GM18505 (cell line): ENCODE measurements around the gene SLFN5.
"Not testable (repeated sequence)": the region's sequence is repeated elsewhere in the genome, so short reads cannot be mapped to it uniquely, and the experiment has no call there.

Experiments used
- ATAC-seq: cut with Tn5 transposase; IDR thresholded peaks from one replicate; pipeline ENCODE4 v1.9.1; 2021; ENCODE audit not compliant: unreplicated experiment
- POLR2A ChIP-seq: IDR thresholded peaks from 4 replicates; pipeline ENCODE4 v1.6.1; 2011; ENCODE audit warnings: borderline replicate concordance; ENCODE audit not compliant: insufficient read depth, insufficient read length; ENCODE audit errors: extremely low read depth

Gene SLFN5

DNA sequence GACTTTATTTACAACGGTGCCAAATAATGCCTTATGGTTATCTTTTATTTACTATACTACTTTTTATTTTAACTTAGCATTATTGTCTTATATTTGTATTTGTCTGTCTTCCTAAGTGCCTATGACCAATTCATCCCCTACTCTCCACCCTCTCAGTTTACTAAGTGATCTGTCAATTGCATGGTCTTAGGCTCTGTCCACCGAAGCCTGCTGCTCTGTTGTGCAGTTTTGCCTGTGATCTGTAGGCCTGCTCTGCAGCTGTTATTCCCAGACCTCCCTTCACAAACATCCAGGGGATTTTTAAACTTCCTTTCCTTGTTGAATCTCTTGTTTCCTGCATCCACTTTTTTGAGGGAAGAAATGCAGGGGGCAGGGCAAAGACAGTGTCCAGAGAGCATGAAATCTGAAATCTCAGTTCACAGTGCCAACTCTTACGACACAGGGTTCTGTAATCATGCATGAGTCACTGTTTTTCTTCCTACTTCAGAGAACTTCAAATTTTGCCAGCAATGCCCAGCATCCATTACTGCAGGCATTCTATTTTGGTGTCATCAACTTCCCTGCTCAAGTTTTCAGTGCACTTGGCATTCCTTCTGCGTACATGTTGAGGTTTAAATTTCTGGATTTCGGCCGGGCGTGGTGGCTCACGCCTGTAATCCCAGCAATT, 11.4 kb downstream of the SLFN5 start:
- no peak for ATAC-seq

DNA sequence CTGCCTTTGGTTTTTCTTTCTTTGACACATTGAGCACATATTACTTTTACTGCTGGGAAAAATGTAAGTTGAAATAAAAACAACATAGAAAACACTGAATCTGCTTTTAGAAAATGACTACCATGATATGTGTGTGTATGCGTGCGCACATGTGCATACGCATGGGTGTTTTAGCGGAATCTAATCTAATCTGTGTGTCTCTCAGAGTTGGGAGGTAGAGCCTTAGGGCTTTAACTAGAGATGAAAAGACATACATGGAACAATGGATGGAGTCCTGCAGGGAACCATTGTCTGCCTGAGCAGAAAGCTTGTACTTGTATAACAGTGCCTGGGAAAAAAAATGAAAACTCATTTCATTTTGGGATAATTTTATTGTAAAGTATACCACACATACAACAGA, 12.4 kb downstream of the SLFN5 start:
- TF ChIP-seq POLR2A, result no peak
- no peak for ATAC-seq

More for the DNA sequence above, 11.4 kb downstream of the SLFN5 start:
- no peak for TF ChIP-seq POLR2A

DNA sequence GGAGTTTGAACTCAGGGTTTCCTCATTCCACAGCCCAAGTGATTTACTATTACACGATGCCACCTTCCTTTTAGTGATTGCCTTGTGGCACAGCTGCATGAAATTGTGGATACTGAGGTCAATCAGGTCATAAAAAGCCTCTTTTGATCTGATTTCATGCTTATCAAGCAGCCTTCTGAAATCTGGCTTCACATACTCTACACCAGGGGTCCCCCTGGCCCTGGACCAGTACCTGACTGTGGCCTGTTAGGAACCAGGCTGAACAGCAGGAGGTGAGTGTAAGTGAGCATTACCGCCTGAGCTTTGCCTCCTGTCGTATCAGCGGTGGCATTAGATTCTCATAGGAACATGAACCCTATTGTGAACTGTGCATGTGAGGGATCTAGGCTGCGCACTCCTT, 13.8 kb downstream of the SLFN5 start:
- no peak for ATAC-seq
- no peak for TF ChIP-seq POLR2A

DNA sequence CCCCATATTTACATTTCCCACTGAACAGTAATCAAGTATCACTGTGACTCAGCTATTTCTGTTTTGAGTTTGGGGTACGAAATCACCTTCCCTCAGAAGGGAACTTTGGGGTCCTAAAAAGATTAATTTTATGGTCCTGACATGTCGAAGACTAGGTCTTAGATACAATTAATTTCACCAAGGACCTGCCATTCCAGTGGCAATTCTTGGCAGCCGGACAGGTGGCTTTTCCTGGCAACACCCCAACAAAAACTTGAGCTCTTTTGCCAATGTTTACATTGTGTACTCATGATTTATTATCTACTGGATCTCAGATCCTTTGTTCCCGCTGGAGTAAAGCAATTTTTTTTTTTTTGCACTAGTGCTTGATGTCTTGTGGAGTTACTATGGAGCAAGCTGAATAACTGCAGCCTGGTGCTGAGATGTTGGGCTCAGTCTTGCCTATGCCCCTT, 14.4 kb downstream of the SLFN5 start:
- ATAC-seq, result no peak

DNA sequence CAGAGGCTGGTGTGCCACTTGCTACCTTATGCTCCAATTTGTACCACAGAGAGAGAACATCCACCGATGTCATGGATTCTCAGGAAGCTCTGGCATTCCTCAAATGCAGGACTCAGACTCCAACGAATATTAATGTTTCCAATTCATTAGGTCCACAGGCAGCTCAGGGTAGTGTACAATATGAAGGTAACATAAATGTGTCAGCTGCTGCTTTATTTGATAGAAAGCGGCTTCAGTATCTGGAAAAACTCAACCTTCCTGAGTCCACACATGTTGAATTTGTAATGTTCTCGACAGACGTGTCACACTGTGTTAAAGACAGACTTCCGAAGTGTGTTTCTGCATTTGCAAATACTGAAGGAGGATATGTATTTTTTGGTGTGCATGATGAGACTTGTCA, 16.1 kb downstream of the SLFN5 start:
- no peak for TF ChIP-seq POLR2A
- ATAC-seq, result no peak

More for the DNA sequence above, 14.4 kb downstream of the SLFN5 start:
- no peak for TF ChIP-seq POLR2A

DNA sequence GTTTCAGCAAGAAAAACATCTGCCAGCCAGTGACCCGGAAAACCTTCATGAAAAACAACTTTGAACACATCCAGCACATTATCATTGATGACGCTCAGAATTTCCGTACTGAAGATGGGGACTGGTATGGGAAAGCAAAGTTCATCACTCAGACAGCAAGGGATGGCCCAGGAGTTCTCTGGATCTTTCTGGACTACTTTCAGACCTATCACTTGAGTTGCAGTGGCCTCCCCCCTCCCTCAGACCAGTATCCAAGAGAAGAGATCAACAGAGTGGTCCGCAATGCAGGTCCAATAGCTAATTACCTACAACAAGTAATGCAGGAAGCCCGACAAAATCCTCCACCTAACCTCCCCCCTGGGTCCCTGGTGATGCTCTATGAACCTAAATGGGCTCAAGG, 22.2 kb downstream of the SLFN5 start:
- no peak for TF ChIP-seq POLR2A
- no peak for ATAC-seq

DNA sequence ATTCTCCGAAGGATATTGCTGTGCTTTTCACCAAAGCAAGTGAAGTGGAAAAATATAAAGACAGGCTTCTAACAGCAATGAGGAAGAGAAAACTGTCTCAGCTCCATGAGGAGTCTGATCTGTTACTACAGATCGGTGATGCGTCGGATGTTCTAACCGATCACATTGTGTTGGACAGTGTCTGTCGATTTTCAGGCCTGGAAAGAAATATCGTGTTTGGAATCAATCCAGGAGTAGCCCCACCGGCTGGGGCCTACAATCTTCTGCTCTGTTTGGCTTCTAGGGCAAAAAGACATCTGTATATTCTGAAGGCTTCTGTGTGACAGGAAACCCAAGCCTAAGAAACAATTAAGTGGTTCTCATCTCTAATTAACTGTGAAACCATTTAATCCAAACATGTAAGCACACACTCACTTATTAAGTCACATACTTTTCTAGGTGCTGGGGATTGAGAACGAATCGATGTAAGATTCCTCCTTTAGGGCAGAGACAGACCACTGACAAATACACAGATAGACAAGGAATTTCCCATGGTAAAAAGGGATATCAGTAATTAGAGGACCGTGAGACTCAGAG, 22.8 kb downstream of the SLFN5 start:
- no peak for ATAC-seq
- no peak for TF ChIP-seq POLR2A

DNA sequence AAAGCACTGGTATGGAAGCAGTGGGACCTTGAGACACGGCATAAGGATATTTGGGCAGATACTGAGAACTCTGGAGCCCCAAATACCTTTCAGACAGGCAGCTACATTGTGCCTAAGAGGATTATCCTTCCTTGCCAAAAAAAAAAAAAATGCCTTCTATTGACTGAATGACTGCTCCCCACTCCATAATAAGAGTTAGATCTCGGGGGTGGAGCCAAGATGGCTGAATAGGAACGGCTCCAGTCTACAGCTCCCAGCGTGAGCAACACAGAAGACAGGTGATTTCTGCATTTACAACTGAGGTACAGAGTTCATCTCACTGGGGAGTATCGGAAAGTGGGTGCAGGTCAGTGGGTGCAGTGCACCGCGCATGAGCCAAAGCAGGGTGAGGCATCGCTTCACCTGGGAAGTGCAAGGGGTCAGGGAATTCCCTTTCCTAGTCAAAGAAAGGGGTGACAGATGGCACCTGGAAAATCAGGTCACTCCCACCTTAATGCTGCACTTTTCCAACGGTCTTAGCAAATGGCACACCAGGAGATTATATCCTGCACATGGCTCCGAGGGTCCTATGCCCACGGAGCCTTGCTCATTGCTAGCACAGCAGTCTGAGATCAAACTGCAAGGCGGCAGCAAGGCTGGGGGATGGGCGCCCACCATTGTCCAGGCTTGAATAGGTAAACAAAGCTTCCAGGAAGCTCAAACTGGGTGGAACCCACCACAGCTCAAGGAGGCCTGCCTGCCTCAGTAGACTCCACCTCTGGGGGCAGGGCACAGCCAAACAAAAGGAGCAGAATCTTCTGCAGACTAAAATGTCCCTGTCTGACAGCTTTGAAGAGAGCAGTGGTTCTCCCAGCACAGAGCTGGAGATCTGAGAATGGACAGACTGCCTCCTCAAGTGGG, 31.5 kb downstream of the SLFN5 start:
- not testable (repeated sequence) for ATAC-seq

DNA sequence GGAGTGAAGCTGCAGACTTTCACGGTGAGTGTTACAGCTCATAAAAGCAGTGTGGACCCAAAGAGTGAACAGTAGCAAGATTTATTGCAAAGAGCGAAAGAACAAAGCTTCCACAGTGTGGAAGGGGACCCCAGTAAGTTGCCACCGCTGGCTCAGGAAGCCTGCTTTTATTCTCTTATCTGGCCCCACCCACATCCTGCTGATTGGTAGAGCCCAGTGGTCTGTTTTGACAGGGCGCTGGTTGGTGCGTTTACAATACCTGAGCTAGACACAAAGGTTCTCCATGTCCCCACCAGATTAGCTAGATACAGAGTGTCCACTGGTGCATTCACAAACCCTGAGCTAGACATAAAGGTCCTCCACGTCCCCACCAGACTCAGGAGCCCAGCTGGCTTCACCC, 35.6 kb downstream of the SLFN5 start:
- ATAC-seq, result not testable (repeated sequence)

DNA sequence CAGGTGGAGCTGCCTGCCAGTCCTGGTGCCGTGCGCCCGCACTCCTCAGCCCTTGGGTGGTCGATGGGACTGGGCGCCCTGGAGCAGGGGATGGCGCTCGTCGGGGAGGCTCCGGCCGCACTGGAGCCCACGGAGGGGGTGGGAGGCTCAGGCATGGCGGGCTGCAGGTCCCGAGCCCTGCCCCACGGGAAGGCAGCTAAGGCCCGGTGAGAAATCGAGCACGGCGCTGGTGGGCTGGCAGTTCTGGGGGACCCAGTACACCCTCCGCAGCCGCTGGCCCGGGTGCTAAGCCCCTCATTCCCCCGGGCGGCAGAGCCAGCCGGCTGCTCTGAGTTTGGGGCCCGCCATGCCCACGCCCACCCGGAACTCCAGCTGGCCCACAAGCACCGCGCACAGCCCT, 36.0 kb downstream of the SLFN5 start:
- ATAC-seq, result not testable (repeated sequence)

DNA sequence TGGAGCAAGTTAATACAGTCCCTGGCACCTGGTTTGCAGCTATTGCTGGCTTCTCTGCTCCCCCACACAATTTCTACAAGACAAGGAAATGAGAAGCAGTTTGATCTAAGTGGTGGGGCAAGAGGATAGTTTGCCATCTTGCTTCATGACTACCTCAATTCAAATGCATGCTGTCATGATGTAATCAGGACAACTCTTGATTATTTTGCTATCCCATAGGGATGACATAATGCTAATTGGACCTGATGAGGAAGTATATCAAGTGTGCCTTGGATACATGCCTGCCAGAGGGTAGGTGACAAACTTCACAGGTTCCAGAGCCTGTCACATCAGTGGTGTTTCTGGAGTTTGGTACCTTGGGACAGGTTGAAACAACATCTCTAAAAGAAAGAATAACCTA, 40.9 kb downstream of the SLFN5 start:
- TF ChIP-seq POLR2A, result no peak

DNA sequence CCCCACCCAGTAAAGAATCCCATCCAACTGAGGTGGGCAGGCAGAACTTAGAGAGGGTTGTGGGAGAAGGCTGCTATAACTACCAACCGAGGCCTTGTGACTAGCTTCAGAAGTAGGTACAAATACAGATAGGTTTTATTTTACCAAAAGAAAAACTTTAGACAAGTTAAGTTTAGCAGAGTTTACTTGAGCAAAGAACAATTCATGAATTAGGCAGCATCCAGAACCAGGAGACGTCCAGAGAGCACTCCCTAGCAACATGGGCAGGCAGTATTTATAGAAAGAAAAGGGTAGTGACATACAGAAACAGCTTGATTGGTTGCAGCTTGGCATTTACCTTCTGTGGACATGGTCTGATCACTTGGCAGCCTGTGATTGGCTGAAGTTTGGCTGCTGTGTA, 42.1 kb downstream of the SLFN5 start:
- ATAC-seq, result no peak
- TF ChIP-seq POLR2A, result no peak

More for the DNA sequence above, 40.9 kb downstream of the SLFN5 start:
- no peak for ATAC-seq

DNA sequence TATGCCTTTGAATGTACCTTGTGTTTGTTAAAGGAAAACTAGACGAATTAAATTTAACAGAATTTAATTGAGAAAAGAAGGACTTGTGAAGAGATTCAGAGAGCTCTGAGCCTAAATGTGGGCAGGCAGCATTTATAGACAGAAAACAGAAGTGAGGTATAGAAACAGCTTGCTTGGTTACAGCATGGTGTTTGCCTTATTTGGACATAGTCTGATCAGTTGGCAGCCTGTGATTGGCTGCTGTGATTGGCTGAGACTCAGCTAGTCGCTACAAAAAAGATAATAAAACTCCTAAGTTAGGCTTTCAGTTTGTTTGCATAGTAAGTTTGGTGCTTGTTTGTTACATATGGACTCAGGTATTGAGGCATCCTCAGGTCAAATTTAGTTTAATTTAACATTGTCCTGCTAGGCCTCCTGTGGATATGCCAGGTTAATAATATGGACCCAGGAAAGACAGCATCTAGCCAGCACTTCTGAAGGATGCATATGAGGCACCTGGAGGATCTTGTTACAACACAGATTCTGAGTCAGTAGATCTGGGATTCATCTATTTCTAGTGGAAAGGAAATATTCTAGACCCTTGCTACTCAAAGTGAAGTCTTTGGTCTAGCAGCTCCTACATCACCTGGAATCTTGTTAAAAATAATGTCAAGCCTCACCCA, 43.4 kb downstream of the SLFN5 start:
- no peak for TF ChIP-seq POLR2A
- no peak for ATAC-seq
